Endodermal cell (in vitro differentiated cells): ENCODE data around the gene SLC66A3. TPM values are rescaled to one million over a fixed set of nuclear protein-coding genes. Genes with fewer than 3 reads are reported as not detected.

ENCODE experiments used
- DNase-seq: peaks from one replicate; pipeline ENCODE4 v3.0.0-alpha.2; 2017
- H3K27ac ChIP-seq: 2 replicates; pipeline ENCODE4 v1.5.1; 2013; ENCODE audit warnings: mild to moderate bottlenecking, low read depth, low read length, moderate library complexity
- H3K27me3 ChIP-seq: 2 replicates; pipeline ENCODE4 v1.6.1; 2013; ENCODE audit warnings: mild to moderate bottlenecking, low read length, moderate library complexity; ENCODE audit not compliant: insufficient read depth, control insufficient read depth, poor library complexity, severe bottlenecking
- H3K36me3 ChIP-seq: 2 replicates; pipeline ENCODE4 v1.7.0; 2013; ENCODE audit warnings: mild to moderate bottlenecking, low read length, moderate library complexity; ENCODE audit not compliant: control insufficient read depth, insufficient read depth
- H3K4me1 ChIP-seq: one replicate; pipeline ENCODE4 v1.7.0; 2013; ENCODE audit warnings: low read length; ENCODE audit not compliant: control insufficient read depth, insufficient read depth
- H3K4me3 ChIP-seq: 2 replicates; pipeline ENCODE4 v1.5.1; 2013; ENCODE audit warnings: mild to moderate bottlenecking, low read length, moderate library complexity
- H3K9ac ChIP-seq: 2 replicates; pipeline ENCODE4 v1.6.1; 2013; ENCODE audit warnings: mild to moderate bottlenecking, low read length, moderate library complexity; ENCODE audit not compliant: poor library complexity, severe bottlenecking; ENCODE audit errors: extremely low read depth
- H3K9me3 ChIP-seq: 2 replicates; pipeline ENCODE4 v1.6.1; 2013; ENCODE audit warnings: mild to moderate bottlenecking, low read length, moderate library complexity; ENCODE audit not compliant: control insufficient read depth
- H3K27ac Mint-ChIP-seq: 2 replicates; pipeline ENCODE4 v1.8.0; 2020; ENCODE audit warnings: mixed read lengths
- H3K27me3 Mint-ChIP-seq: 2 replicates; pipeline ENCODE4 v1.8.0; 2021; ENCODE audit warnings: mild to moderate bottlenecking, mixed read lengths; ENCODE audit not compliant: insufficient read depth
- H3K36me3 Mint-ChIP-seq: 2 replicates; pipeline ENCODE4 v1.8.0; 2020; ENCODE audit warnings: low read depth, mixed read lengths
- H3K4me1 Mint-ChIP-seq: 2 replicates; pipeline ENCODE4 v1.8.0; 2020; ENCODE audit warnings: mixed read lengths
- H3K4me3 Mint-ChIP-seq: 2 replicates; pipeline ENCODE4 v1.8.0; 2020; ENCODE audit warnings: mild to moderate bottlenecking, moderate library complexity, mixed read lengths
- H3K9me3 Mint-ChIP-seq: 2 replicates; pipeline ENCODE4 v1.8.0; 2020; ENCODE audit warnings: mild to moderate bottlenecking, mixed read lengths
- CTCF ChIP-seq: fragments of 200-600 bp; sonication (generic); conservative IDR thresholded peaks from 2 replicates; pipeline ENCODE4 v1.5.0; 2021; ENCODE audit warnings: antibody characterized with exemption, mild to moderate bottlenecking
- WGBS, 2 experiments: methylation state at CpG; one replicate each; pipeline versions ENCODE4 v1.1.5 to v1.1.7; 2013; ENCODE audit warnings: missing lambda C conversion rate in 2 of 2, mixed read lengths in 1 of 2; ENCODE audit not compliant: insufficient coverage in 1 of 2, insufficient read length in 1 of 2; 5-methylcytosine and 5-hydroxymethylcytosine counted together
- total RNA-seq, 2 donors: library from RNA; stranded (reverse); fragmentation: NEBNext Ultra II Directional in 1 of 2; extraction: Animal tissue kit (Norgen Biotek cat#: 25700) in 1 of 2; gene quantifications; 2 replicates in 1 of 2; 3 replicates in 1 of 2; pipeline ENCODE4 v1.2.1, GENCODE V29; 2021

SLC66A3 gene
- total RNA-seq, 2 donors from 2014 or later = 14.4 to 17.5 TPM

DNA sequence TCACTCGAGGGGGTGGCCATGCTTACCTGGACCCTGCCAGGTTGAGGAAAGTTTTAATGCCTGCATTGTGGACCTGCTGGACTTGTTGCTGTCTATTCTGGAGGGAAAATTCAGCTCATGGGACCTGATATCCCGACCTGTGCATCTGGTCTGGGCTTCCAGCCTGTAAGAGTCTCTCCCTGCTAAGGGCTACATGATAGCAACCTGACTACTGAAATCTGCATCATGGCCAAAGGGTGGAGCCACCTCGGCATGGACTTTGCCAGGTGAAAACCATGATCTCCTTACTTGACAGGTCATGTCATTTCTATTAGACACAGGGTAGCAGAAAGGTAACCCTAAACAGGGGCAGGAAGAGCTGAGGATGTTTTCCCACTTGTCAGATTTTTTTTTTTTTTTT is 12.9 kb upstream of the SLC66A3 start:
- H3K36me3 Mint-ChIP-seq = no peaks in the 10 kb centered on the region
- DNase-seq = no peak
- 86% methylated on average over 2 to 3 of the region's 3 CpGs for WGBS, 2 experiments
- peaks cover 3% of the 10 kb centered on the region for H3K9me3 Mint-ChIP-seq
- TF ChIP-seq CTCF = no peak
- no peak overlapping the region for H3K27ac Mint-ChIP-seq
- H3K4me1 Mint-ChIP-seq = no peaks in the 10 kb centered on the region
- no peaks in the 10 kb centered on the region for H3K4me1 ChIP-seq
- H3K27me3 Mint-ChIP-seq = peaks cover 6% of the 10 kb centered on the region
- H3K4me3 Mint-ChIP-seq = no peak overlapping the region
- no peaks in the 10 kb centered on the region for H3K27me3 ChIP-seq
- no peak overlapping the region for H3K4me3 ChIP-seq
- H3K9me3 ChIP-seq = no peaks in the 10 kb centered on the region
- H3K36me3 ChIP-seq = no peaks in the 10 kb centered on the region
- no peak overlapping the region for H3K9ac ChIP-seq
- no peak overlapping the region for H3K27ac ChIP-seq

DNA sequence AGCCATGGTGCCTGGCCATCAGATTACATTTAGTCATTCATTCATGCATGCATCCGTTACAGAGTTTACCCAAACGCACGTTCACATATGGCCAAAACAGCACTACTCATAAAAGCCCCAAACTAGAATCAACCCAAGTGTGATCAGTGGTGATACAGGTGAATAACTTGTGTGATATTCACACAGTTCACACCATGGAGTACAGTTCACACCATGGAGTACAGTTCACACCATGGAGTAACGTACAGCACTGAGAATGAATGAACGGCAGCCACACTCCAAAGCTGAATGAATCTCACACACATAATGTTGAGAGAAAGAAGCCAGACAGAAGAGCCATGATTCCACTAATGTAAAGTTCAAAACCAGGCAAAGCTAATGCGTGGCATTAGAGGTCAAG is 12.3 kb upstream of the SLC66A3 start:
- Mint-ChIP-seq H3K36me3 (no peaks in the 10 kb centered on the region), H3K27ac (no peak overlapping the region), H3K4me1 (no peaks in the 10 kb centered on the region), H3K27me3 (peaks cover 6% of the 10 kb centered on the region), H3K4me3 (no peak overlapping the region), H3K9me3 (peaks cover 3% of the 10 kb centered on the region)
- Histone ChIP-seq H3K4me3 (no peak overlapping the region), H3K27ac (no peak overlapping the region), H3K9ac (no peak overlapping the region), H3K27me3 (no peaks in the 10 kb centered on the region), H3K36me3 (no peaks in the 10 kb centered on the region), H3K4me1 (no peaks in the 10 kb centered on the region), H3K9me3 (no peaks in the 10 kb centered on the region)
- WGBS, 2 experiments = 92 to 94% methylated on average over 3 to 6 of the region's 6 CpGs
- TF ChIP-seq CTCF = no peak
- no peak for DNase-seq

- Histone ChIP-seq H3K27me3 (no peaks in the 10 kb centered on the region), H3K4me1 (no peaks in the 10 kb centered on the region), H3K9ac (no peak overlapping the region), H3K9me3 (no peaks in the 10 kb centered on the region), H3K27ac (no peak overlapping the region), H3K4me3 (no peak overlapping the region), H3K36me3 (no peaks in the 10 kb centered on the region)
- TF ChIP-seq CTCF = no peak
- H3K27me3 Mint-ChIP-seq = peaks cover 6% of the 10 kb centered on the region
- peaks cover 3% of the 10 kb centered on the region for H3K9me3 Mint-ChIP-seq
- DNase-seq = peak; percentile 44
- H3K36me3 Mint-ChIP-seq = no peaks in the 10 kb centered on the region
- H3K27ac Mint-ChIP-seq = no peak overlapping the region
- H3K4me3 Mint-ChIP-seq = no peak overlapping the region
- 91 to 98% methylated on average over 6 to 7 of the region's 7 CpGs for WGBS, 2 experiments
- H3K4me1 Mint-ChIP-seq = no peaks in the 10 kb centered on the region
Measured at GRCh38 chr2:11144077-11144737, 11.1 kb upstream of the SLC66A3 start.
